Activated CD8-positive, alpha-beta T cell treated with anti-CD3 and anti-CD28 coated beads for 36 hours (primary cell): ENCODE data around the gene CC2D1B. TPM values are rescaled to one million over a fixed set of nuclear protein-coding genes. Genes with fewer than 3 reads are reported as not detected.

Source experiments
- ATAC-seq: fragments of 200-7000 bp; cut with Tn5 transposase; one replicate; pipeline ENCODE4 v1.10.0; 2021; ENCODE audit warnings: mild to moderate bottlenecking, moderate library complexity
- CTCF ChIA-PET: fragments of 350-600 bp; sonication (Branson Sonifier 250); formaldehyde crosslinking; loops from one replicate; lab custom pipeline; 2021; ENCODE audit warnings: antibody characterized with exemption; lab: Charles Lee
- POLR2A ChIA-PET: fragments of 350-600 bp; sonication (Branson Sonifier 250); formaldehyde crosslinking; loops from one replicate; lab custom pipeline; 2021; ENCODE audit warnings: antibody characterized with exemption; lab: Charles Lee
- DNase-seq: peaks from one replicate; pipeline ENCODE4 v3.0.0-alpha.2; 2020
- H3K27ac Mint-ChIP-seq: one replicate; pipeline ENCODE4 v1.8.0; 2021; ENCODE audit warnings: mild to moderate bottlenecking, mixed read lengths
- H3K27me3 Mint-ChIP-seq: one replicate; pipeline ENCODE4 v1.8.0; 2021; ENCODE audit warnings: mixed read lengths
- H3K36me3 Mint-ChIP-seq: one replicate; pipeline ENCODE4 v1.8.0; 2021; ENCODE audit warnings: low read depth, mixed read lengths
- H3K4me1 Mint-ChIP-seq: one replicate; pipeline ENCODE4 v1.8.0; 2021; ENCODE audit warnings: low read depth, mixed read lengths
- H3K4me3 Mint-ChIP-seq: one replicate; pipeline ENCODE4 v1.8.0; 2021; ENCODE audit warnings: mild to moderate bottlenecking, moderate library complexity, mixed read lengths
- H3K9me3 Mint-ChIP-seq: one replicate; pipeline ENCODE4 v1.8.0; 2021; ENCODE audit warnings: mixed read lengths
- CTCF ChIP-seq: fragments of 200-600 bp; IDR thresholded peaks from one replicate; pipeline ENCODE4 v1.8.0; 2022; ENCODE audit warnings: antibody characterized with exemption, mild to moderate bottlenecking
- intact Hi-C: fragments of 100-400 bp; cut with micrococcal nuclease; formaldehyde crosslinking; loops from one replicate; pipeline ENCODE4 v1.10.0; 2022
- total RNA-seq, 2 experiments: library from RNA; stranded (reverse); gene quantifications; one replicate each; pipeline ENCODE4 v1.2.3, GENCODE V29; 2021

Gene CC2D1B
- 10 to 100 TPM; 17.1 to 19.4 TPM for total RNA-seq

- Mint-ChIP-seq H3K4me1 (peaks cover 40% of the 10 kb centered on the region), H3K9me3 (no peaks in the 10 kb centered on the region), H3K4me3 (peak within 1 kb of the TSS; percentile 94), H3K36me3 (peaks cover 35% of the 10 kb centered on the region), H3K27me3 (no peaks in the 10 kb centered on the region), H3K27ac (peak within 1 kb of the TSS; percentile 97)
- ChIA-PET CTCF (interaction anchor here (0.6 to 1.4 kb wide), 6 partner anchors 29 to 476 kb away, joined by 3 to 5 read pairs (median 3); partner anchors contain the start of genes ORC1 and PRPF38A), POLR2A (interaction anchor here (0.6 to 1.9 kb wide), 7 partner anchors 9 to 337 kb away, joined by 3 to 9 read pairs (median 3); partner anchors contain the start of genes ORC1 and PRPF38A)
- DNase-seq (peak; percentile 98), ATAC-seq (peak; percentile 93)
- intact Hi-C loops = no loop called here
- TF ChIP-seq CTCF = no peak
Measured at GRCh38 chr1:52365746-52366516, at the start of gene CC2D1B. TSS of gene CC2D1B (minus strand) at chr1:52366205. CDS start at chr1:52364620, 1,585 bp downstream.

- Mint-ChIP-seq H3K4me1 (peaks cover 21% of the 10 kb centered on the region), H3K27me3 (no peaks in the 10 kb centered on the region), H3K36me3 (peaks cover 73% of the 10 kb centered on the region), H3K27ac (no peak overlapping the region), H3K4me3 (no peak overlapping the region), H3K9me3 (no peaks in the 10 kb centered on the region)
- ChIA-PET POLR2A (interaction anchor here (1.5 to 2.0 kb wide), 2 partner anchors 8 to 11 kb away, joined by 3 to 12 read pairs; partner anchors contain the start of genes ORC1 and PRPF38A), CTCF (interaction anchor here (1.4 to 1.5 kb wide), 2 partner anchors 9 to 271 kb away, joined by 3 read pairs; no protein-coding TSS in a partner anchor)
- ATAC-seq (no peak), DNase-seq (no peak)
- TF ChIP-seq CTCF = no peak
- intact Hi-C loops = no loop called here
Measured at GRCh38 chr1:52414942-52415341, 48.9 kb upstream of the CC2D1B start.

- H3K4me1 Mint-ChIP-seq = peaks cover 13% of the 10 kb centered on the region
Measured at GRCh38 chr1:52413410-52413989, 47.5 kb upstream of the CC2D1B start.

GRCh38 chr1:52404975-52405338 lies 39.0 kb upstream of the CC2D1B start:
- Mint-ChIP-seq H3K36me3 (peaks cover 65% of the 10 kb centered on the region), H3K4me1 (peaks cover 45% of the 10 kb centered on the region), H3K4me3 (peak overlapping the region; percentile 98), H3K27me3 (no peaks in the 10 kb centered on the region), H3K27ac (peak overlapping the region; percentile 100), H3K9me3 (no peaks in the 10 kb centered on the region)
- DNase-seq (no peak), ATAC-seq (no peak)
- intact Hi-C loops = loop anchor here (10.0 kb wide), 1 partner anchor 250 kb away; no protein-coding TSS in a partner anchor
- POLR2A ChIA-PET = interaction anchor here (0.9 to 3.0 kb wide), 13 partner anchors 8 to 283 kb away, joined by 3 to 21 read pairs (median 9); partner anchors contain the start of genes SHISAL2A and TUT4
- no peak for TF ChIP-seq CTCF
- CTCF ChIA-PET = interaction anchor here (0.8 to 2.2 kb wide), 7 partner anchors 8 to 282 kb away, joined by 3 to 15 read pairs (median 3); no protein-coding TSS in a partner anchor

More at GRCh38 chr1:52413410-52413989, 47.5 kb upstream of the CC2D1B start:
- TF ChIP-seq CTCF = no peak
- ChIA-PET CTCF (interaction anchor here (0.7 kb wide), 2 partner anchors 9 to 157 kb away, joined by 3 read pairs; partner anchors contain the start of genes ORC1 and PRPF38A), POLR2A (interaction anchor here (1.0 to 1.9 kb wide), 3 partner anchors 9 to 13 kb away, joined by 3 to 12 read pairs (median 3); partner anchors contain the start of genes ORC1 and PRPF38A)
- Mint-ChIP-seq H3K9me3 (no peaks in the 10 kb centered on the region), H3K27me3 (no peaks in the 10 kb centered on the region), H3K4me3 (no peak overlapping the region), H3K36me3 (peaks cover 72% of the 10 kb centered on the region), H3K27ac (no peak overlapping the region)
- intact Hi-C loops = no loop called here
- DNase-seq = no peak
- no peak for ATAC-seq
